Bladder microvascular endothelial cell (primary cell): ENCODE results near the gene PRPF6. TPM values are rescaled to one million over a fixed set of nuclear protein-coding genes. Genes with fewer than 3 reads are reported as not detected.

Experiments
- total RNA-seq: library from RNA; depleted of rRNA; stranded (reverse); fragments of >200 nt; gene quantifications from 2 replicates; pipeline ENCODE4 v1.2.3, GENCODE V29; 2014

Gene PRPF6
- 55.5 and 98.0 TPM in 2 replicates for total RNA-seq

GRCh38 chr20:63980806-63981728 lies at the start of gene PRPF6:
TSS of gene PRPF6 (plus strand) at chr20:63981132. CDS start at chr20:63981246, 114 bp downstream.

GRCh38 chr20:63955827-63956663 lies 24.9 kb upstream of the PRPF6 start, which contains the start of gene UCKL1:
TSS of gene UCKL1 (minus strand) at chr20:63956416. CDS start at chr20:63956372, 44 bp downstream.

GRCh38 chr20:63969838-63970713 lies 10.9 kb upstream of the PRPF6 start, which contains the start of gene ZNF512B:
TSS of gene ZNF512B (minus strand) at chr20:63969930. CDS start at chr20:63967950, 1,980 bp downstream.

GRCh38 chr20:63979557-63980316 lies 1.2 kb upstream of the PRPF6 start, which contains the start of gene SAMD10:
TSS of gene SAMD10 (minus strand) at chr20:63979642. CDS start at chr20:63979467, 175 bp downstream.

DNA sequence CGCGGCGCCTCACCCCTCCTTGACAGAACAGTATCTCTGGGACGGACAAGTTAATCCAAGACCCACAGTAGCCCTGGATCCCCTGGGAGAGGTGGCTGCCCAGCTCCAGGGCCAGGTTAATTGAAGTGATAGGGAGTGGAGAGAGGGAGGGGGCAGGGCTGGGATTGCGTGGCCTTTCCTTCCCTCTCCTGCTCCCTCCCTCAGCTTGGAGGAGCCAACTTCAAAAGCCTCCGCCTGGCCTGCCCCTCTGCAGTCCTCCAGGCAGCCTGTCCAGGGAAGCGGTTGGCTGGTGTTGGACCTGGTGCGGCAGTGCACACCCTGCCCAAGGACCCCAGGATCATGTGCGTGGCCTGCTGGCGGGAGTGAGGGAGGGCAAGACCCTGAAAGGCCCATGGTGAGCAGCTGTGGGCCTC lies 55.0 kb downstream of the PRPF6 start, which contains the start of gene C20orf204:
TSS of gene C20orf204 (plus strand) at position 250 of the 413 bp plus-strand sequence. CDS start at position 392, 142 bp downstream.

GRCh38 chr20:64049060-64049877 lies 68.3 kb downstream of the PRPF6 start, which contains the start of gene SOX18:
TSS of gene SOX18 (minus strand) at chr20:64049639. CDS start at chr20:64049516, 123 bp downstream.

GRCh38 chr20:64062596-64063388 lies 81.9 kb downstream of the PRPF6 start, which contains the start of gene TCEA2:
TSS of gene TCEA2 (plus strand) at chr20:64063198. CDS start at chr20:64063313, 115 bp downstream.

GRCh38 chr20:64079273-64080012 lies 98.5 kb downstream of the PRPF6 start, which contains the start of gene RGS19:
TSS of gene RGS19 (minus strand) at chr20:64079518. CDS start at chr20:64076886, 2,632 bp downstream.

DNA sequence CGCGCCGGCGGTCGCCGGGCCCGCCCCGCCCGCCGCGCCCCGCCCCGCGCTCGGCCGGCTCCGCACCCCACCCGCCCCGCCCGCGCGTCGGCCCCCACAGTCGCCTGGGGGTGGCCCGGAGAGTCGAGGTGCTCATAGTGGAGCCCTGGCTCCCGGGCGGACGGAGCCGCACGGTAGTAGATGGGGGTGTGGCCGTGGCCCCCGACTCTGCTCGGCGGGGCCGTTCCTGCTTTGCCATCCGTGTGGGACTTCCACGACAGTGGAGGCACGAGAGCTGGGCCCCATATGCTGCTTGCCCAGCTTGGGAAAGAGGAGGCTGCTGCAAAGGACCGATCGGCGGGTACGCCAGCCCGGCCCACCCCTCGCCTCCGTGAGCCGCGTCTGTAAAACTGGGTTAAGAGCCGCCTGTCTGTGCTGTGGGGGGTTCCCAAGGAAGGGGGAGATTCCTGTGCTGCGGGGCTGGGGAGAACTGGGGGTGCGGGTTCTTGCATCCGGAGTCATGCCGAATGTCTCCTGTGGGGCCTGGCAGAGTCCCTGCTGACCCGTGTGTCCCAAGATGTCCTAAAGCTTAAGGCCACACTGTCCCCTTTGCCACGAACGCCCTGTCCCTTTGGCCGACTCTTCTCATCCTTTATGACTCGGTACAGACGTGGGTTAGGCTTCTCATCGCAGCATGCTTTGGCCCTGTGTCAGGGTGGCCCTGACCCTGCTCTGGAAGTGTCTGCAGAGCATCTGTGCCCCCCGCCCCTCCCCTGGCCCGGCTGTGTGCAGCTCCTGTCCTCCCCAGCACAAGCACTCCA lies 99.3 kb downstream of the PRPF6 start, which contains the start of gene OPRL1:
TSS of gene OPRL1 (plus strand) at position 70 of the 800 bp plus-strand sequence. CDS start 12,639 bp downstream, outside the sequence.

Other genes starting within 250 kb of the PRPF6 start
- gene LIME1, start 244.5 kb upstream of the PRPF6 start, total RNA-seq, result 1.9 and 3.2 TPM in 2 replicates
- gene SLC2A4RG, start 241.4 kb upstream of the PRPF6 start, total RNA-seq, result 8.0 and 8.6 TPM in 2 replicates
- gene ZBTB46, start 149.9 kb upstream of the PRPF6 start, total RNA-seq, result 28.7 and 46.9 TPM in 2 replicates
- gene ABHD16B, start 119.6 kb upstream of the PRPF6 start, total RNA-seq, result not detected in 2 replicates
- 100 and 164 TPM in 2 replicates for gene TPD52L2, start 115.9 kb upstream of the PRPF6 start, total RNA-seq
- 56.2 and 97.5 TPM in 2 replicates for gene DNAJC5, start 86.0 kb upstream of the PRPF6 start, total RNA-seq
- gene UCKL1, start 24.7 kb upstream of the PRPF6 start, total RNA-seq, result 29.0 and 40.7 TPM in 2 replicates
- gene ZNF512B, start 11.2 kb upstream of the PRPF6 start, total RNA-seq, result 6.3 and 10.5 TPM in 2 replicates
- 1.6 and 3.9 TPM in 2 replicates for gene SAMD10, start 1.5 kb upstream of the PRPF6 start, total RNA-seq
- 2.8 and 4.5 TPM in 2 replicates for gene C20orf204, start 55.0 kb downstream of the PRPF6 start, total RNA-seq
- 36.2 and 43.9 TPM in 2 replicates for gene SOX18, start 68.5 kb downstream of the PRPF6 start, total RNA-seq
- gene TCEA2, start 82.1 kb downstream of the PRPF6 start, total RNA-seq, result 26.4 and 32.9 TPM in 2 replicates
- 17.2 and 20.6 TPM in 2 replicates for gene RGS19, start 98.4 kb downstream of the PRPF6 start, total RNA-seq
- 1.3 and 5.0 TPM in 2 replicates for gene OPRL1, start 99.0 kb downstream of the PRPF6 start, total RNA-seq
- 0.16 and 0.25 TPM in 2 replicates for gene LKAAEAR1, start 103.3 kb downstream of the PRPF6 start, total RNA-seq
- gene NPBWR2, start 126.4 kb downstream of the PRPF6 start, total RNA-seq, result not detected in 2 replicates
- not detected in 2 replicates for gene MYT1, start 183.3 kb downstream of the PRPF6 start, total RNA-seq